IPS-18a (cell line): ENCODE measurements around the gene NEURL4.
"Not testable (repeated sequence)": the region's sequence is repeated elsewhere in the genome, so short reads cannot be mapped to it uniquely, and the experiment has no call there.

ENCODE experiments used
- H3K27ac ChIP-seq: one replicate; pipeline ENCODE4 v1.5.1; 2013; ENCODE audit warnings: low read length
- H3K27me3 ChIP-seq: one replicate; pipeline ENCODE4 v1.6.1; 2013; ENCODE audit warnings: mild to moderate bottlenecking, low read length; ENCODE audit not compliant: control insufficient read depth, insufficient read depth
- H3K36me3 ChIP-seq: one replicate; pipeline ENCODE4 v1.6.1; 2013; ENCODE audit warnings: low read depth, low read length; ENCODE audit not compliant: control insufficient read depth
- H3K4me1 ChIP-seq: one replicate; pipeline ENCODE4 v1.6.1; 2013; ENCODE audit warnings: low read depth, low read length; ENCODE audit not compliant: control insufficient read depth
- H3K4me3 ChIP-seq: one replicate; pipeline ENCODE4 v1.5.1; 2013; ENCODE audit warnings: low read length
- H3K9ac ChIP-seq: one replicate; pipeline ENCODE4 v1.6.1; 2013; ENCODE audit warnings: mild to moderate bottlenecking, low read length, moderate library complexity
- H3K9me3 ChIP-seq: one replicate; pipeline ENCODE4 v1.6.1; 2013; ENCODE audit warnings: low read depth, low read length; ENCODE audit not compliant: control insufficient read depth

The NEURL4 gene

DNA sequence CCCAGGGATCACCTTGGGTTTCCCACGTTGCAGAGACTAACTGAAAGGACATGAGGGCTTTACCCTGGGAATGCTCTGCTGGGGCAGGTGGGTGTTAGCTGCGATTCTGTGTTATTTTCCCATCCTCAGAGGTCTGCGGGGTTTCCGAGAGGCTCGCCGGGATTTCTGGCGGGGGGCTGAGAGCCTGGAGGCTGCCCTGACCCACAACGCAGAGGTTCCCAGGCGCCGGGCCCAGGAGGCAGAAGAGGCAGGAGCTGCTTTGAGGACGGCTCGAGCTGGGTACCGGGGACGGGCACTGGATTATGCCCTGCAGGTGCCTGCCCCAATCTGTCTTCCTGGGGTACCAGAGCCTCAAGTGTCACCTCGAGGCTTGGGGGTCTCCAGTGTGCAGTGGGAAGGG, 14.1 kb upstream of the NEURL4 start:
- Histone ChIP-seq H3K27ac (no peak overlapping the region), H3K36me3 (no peaks in the 10 kb centered on the region), H3K9me3 (no peaks in the 10 kb centered on the region), H3K4me3 (no peak overlapping the region), H3K27me3 (no peaks in the 10 kb centered on the region), H3K4me1 (no peaks in the 10 kb centered on the region), H3K9ac (no peak overlapping the region)

DNA sequence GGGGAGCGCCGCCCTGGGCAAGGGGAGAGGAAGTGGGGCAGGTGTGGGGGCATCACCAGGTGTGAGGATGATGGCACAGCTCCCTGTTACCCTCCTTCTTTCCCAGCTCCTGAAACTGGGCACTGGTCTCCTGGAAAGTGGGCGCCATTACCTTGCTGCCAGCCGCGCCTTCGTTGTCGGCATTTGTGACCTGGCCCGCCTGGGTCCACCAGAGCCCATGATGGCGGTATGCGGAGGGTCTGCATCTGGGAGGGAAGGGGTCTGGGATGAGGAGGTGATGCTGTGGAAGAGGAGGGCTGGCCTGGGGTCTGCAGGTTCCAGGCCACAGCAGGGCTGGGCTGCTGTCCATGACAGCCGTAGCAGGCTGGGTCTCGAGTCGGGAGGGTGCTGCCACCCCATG, 12.7 kb upstream of the NEURL4 start:
- Histone ChIP-seq H3K4me1 (peaks cover 5% of the 10 kb centered on the region), H3K9me3 (no peaks in the 10 kb centered on the region), H3K27me3 (no peaks in the 10 kb centered on the region), H3K36me3 (no peaks in the 10 kb centered on the region), H3K9ac (no peak overlapping the region), H3K4me3 (no peak overlapping the region), H3K27ac (no peak overlapping the region)

DNA sequence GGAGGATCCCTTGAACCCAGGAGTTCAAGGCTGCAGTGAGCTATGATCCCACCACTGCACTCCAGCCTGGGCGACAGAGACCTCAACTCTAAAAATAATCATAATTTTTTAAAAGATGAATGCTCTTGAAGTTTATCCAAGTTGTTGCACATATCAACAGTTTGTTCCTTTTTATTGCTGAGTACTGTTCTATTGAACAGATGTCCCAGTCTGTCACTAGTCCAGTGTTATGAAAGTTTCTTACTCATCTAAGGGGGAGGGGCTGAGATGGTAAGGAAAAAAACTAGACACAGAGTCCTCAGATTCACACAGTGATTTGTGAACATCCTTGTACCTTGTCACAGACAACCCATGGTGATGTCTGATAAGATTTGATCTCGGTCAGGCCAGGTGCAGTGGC, 11.0 kb upstream of the NEURL4 start:
- no peaks in the 10 kb centered on the region for H3K36me3 ChIP-seq
- H3K4me3 ChIP-seq = no peak overlapping the region
- no peak overlapping the region for H3K9ac ChIP-seq
- H3K4me1 ChIP-seq = peaks cover 13% of the 10 kb centered on the region
- H3K27ac ChIP-seq = no peak overlapping the region
- H3K27me3 ChIP-seq = no peaks in the 10 kb centered on the region
- H3K9me3 ChIP-seq = no peaks in the 10 kb centered on the region

DNA sequence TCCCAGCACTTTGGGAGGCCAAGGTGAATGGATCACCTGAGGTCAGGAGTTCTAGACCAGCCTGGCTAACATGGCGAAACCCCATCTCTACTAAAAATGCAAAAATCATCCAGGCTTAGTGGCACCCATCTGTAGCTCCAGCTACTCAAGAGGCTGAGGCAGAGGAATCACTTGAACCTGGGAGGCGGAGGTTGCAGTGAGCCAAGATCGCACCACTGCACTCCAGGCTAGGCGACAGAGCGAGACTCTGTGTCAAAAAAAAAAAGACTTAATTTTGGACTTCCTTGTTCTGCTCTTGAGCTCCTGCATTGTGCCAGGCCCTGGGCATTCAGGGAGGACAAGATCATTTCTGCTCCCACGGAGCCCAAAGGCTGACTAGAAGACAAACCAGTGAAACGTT, 8.5 kb upstream of the NEURL4 start:
- not testable (repeated sequence) for H3K27ac ChIP-seq, H3K9ac ChIP-seq, H3K4me3 ChIP-seq

DNA sequence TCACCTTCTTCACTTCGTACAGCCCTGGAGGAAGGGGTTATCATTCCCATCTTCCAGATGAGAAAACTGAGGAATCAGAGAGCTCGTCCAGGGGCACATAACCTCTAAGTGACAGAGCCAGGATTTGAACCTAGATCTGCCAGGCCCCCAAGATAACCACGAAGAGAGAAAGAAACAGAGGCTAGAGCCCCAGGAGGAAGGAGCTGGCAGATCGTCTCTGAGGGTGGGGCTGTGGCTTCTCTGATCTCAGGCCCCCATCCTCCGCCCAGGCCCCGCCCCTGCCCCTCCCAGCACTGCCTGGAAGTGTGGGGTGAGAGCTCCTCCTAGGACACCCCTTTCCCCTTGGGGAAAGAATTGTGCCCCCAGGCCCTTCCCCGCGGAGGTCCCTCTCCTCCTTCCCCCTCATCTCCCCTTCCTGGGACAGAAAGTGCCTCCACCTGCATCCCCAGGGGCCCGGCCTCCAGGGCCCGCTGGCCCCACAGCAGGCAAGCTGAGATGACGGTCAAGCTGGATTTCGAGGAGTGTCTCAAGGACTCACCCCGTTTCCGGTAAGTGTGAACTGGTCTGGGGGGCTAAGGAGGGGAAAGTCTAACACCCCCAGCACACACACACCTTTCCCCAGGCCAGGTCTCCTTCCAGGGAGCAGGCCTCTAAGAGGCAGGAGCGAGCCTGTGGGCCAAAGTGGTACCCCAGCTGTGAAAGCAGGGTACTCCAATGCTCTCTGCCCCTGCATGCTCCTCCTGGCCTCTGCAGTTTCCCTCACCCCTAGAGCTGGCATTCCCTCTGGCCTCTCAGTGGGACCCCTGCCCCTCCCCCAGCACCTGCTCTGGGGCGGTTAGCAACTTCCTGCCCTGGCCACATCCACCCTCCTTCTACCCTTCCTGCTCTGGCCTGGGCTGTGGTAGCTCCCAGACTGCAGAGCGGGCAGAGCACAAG, 7.4 kb upstream of the NEURL4 start, which contains the start of gene ACAP1:
TSS of gene ACAP1 (plus strand) at position 290 of the 936 bp plus-strand sequence. CDS start at position 496, 206 bp downstream.
- no peaks in the 10 kb centered on the region for H3K9me3 ChIP-seq
- H3K27ac ChIP-seq = no peak within 1 kb of the TSS
- peaks cover 13% of the 10 kb centered on the region for H3K4me1 ChIP-seq
- H3K27me3 ChIP-seq = no peaks in the 10 kb centered on the region
- peak within 1 kb of the TSS; percentile 20 for H3K4me3 ChIP-seq
- no peaks in the 10 kb centered on the region for H3K36me3 ChIP-seq
- H3K9ac ChIP-seq = peak within 1 kb of the TSS; percentile 39

More for the DNA sequence above, 8.5 kb upstream of the NEURL4 start:
- H3K36me3 ChIP-seq, H3K9me3 ChIP-seq, H3K27me3 ChIP-seq: not testable (repeated sequence)
- peaks cover 13% of the 10 kb centered on the region for H3K4me1 ChIP-seq

DNA sequence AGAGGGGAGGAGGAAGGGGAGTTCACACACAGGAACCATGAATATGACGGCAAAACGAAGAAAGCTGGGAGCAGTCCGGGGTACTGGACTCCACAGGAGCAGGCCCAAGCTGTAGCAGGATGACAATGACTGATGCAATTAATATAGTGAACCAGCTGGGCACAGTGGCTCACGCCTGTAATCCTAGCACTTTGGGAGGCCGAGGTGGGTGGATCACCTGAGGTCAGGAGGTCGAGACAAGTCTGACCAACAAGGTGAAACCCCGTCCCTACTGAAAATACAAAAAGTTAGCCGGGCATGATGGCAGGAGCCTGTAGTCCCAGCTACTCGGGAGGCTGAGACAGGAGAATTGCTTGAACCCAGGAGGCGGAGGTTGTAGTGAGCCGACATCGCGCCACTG, 6.6 kb upstream of the NEURL4 start:
- not testable (repeated sequence) for H3K27ac ChIP-seq

DNA sequence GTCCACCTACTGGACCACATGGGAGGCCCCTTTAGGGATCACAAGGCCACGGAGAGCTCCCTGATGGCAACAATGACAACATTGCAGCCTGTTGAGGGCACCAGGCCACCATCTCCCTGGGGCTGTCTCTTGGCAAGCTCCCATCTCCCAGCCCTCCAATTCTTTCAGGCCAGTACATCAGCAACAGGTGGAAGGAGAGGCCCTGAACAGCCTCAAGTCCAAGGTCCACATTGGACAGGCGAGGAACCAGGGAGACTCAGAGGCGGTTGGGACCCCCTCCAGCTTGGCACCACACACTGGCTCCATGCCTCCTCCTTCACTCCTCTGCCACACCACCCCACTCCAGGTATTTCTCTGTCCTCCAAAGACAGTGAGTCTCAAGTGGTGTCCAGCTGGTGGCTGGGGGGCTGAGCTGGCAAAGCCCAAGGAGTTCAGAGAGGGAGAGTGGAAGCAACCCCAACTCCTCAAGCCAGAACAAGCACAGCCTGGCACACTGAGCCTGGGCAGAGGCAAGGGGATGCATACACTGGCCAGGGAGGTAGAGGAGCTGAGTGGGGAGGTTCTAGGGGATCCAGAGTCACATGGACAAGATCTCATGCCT, 5.9 kb upstream of the NEURL4 start:
- Histone ChIP-seq H3K27me3 (no peaks in the 10 kb centered on the region), H3K36me3 (no peaks in the 10 kb centered on the region), H3K4me1 (peaks cover 13% of the 10 kb centered on the region), H3K9ac (no peak overlapping the region), H3K4me3 (no peak overlapping the region), H3K27ac (no peak overlapping the region), H3K9me3 (no peaks in the 10 kb centered on the region)

More for the DNA sequence above, 6.6 kb upstream of the NEURL4 start:
- H3K9me3 ChIP-seq, H3K36me3 ChIP-seq, H3K27me3 ChIP-seq, H3K9ac ChIP-seq, H3K4me3 ChIP-seq: not testable (repeated sequence)
- peaks cover 13% of the 10 kb centered on the region for H3K4me1 ChIP-seq

DNA sequence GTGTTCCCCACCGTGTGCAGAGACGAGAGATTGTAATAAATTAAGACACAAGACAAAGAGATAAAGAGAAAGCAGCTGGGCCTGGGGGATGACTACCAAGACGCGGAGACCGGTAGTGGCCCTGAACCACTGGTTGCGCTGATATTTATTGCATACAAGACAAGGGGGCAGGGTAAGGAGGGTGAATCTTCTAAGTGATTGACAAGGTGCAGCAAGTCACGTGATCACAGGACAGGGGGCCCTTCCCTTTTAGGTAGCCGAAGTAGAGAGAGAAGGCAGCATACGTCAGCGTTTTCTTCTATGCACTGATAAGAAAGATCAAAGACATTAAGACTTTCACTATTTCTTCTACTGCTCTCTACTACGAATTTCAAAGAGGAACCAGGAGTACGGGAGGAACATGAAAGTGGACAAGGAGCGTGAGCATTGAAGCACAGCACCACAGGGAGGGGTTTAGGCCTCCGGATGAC, 3.5 kb upstream of the NEURL4 start:
- peaks cover 13% of the 10 kb centered on the region for H3K4me1 ChIP-seq
- not testable (repeated sequence) for H3K27me3 ChIP-seq, H3K27ac ChIP-seq, H3K36me3 ChIP-seq, H3K4me3 ChIP-seq, H3K9ac ChIP-seq, H3K9me3 ChIP-seq

DNA sequence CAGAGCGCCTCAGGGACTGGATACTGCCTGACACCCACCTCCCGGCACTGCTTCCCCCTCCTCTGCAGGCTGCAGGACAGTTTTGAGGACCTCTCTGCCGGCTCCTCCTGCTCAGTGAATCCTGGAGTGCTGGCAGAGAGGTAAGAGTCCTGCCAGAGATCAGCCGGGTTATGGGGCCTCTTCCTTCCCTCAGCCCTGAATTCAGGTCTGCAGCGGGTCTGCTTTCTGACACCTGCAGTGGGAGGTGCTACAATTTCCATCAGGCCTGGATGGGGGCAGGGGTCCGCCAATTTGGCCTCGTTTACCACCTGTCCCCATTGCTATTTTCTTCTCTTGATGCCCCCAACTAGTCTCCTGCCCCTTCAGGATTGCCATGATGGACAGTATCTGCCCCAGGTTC, 3.0 kb upstream of the NEURL4 start:
- Histone ChIP-seq H3K9me3 (no peaks in the 10 kb centered on the region), H3K36me3 (no peaks in the 10 kb centered on the region), H3K27ac (no peak overlapping the region), H3K9ac (no peak overlapping the region), H3K4me3 (no peak overlapping the region), H3K27me3 (no peaks in the 10 kb centered on the region), H3K4me1 (peaks cover 11% of the 10 kb centered on the region)

DNA sequence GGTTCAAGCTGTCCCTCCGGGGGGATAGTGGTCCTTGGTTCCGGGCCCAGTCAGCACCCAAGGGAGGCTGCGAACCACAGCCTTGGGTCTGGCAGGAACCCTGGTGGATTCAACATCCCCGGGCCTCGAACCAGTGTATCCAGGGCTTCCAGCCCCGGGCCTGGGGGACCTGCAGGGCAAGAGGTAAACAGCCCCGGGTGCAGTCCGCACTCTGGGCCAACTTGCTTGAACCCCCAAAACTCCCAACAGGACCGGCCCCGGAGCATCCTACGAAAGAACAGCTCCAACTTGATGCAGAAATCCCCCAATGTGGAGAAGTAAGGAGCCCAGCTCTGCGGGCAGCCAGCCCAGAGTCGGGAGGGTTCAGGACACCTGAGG, 1.5 kb upstream of the NEURL4 start:
- H3K4me3 ChIP-seq = peak overlapping the region; percentile 97
- H3K9me3 ChIP-seq = no peaks in the 10 kb centered on the region
- H3K4me1 ChIP-seq = no peaks in the 10 kb centered on the region
- H3K27me3 ChIP-seq = no peaks in the 10 kb centered on the region
- peak overlapping the region; percentile 91 for H3K9ac ChIP-seq
- H3K27ac ChIP-seq = peak overlapping the region; percentile 18
- H3K36me3 ChIP-seq = peaks cover 9% of the 10 kb centered on the region

DNA sequence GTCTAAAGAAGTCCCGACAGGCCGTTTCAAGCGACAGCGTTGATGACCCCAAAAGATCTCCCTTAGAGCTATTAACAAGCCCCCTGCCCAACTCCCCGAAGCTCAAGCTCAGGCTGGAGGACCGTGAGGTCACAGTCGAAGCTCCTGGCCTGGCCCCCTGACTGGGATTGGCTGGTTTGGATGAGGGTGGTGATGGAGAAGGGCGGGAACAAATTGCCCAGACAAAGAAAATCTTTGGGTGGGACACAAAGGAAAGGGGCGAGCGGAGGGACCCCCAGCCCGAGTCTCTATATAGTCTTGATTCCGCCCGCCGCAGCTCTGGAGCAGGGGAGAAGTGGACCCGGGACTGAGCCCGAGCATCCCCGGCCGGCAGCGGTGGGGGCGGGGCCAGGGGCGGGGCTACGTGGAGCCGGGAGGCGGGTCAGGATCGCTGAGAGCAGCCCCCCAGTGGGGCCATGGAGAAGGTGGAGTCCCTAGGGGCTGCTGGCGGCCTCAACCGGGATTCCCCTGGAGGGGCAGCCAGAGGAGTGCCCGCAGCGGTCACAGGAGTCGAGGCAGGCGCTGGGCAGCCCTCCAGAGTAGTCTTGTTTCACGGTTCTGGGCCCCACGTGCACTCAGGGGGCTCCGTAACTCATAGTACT, 982 bp upstream of the NEURL4 start:
- Histone ChIP-seq H3K27me3 (no peaks in the 10 kb centered on the region), H3K4me3 (peak overlapping the region; percentile 97), H3K9ac (peak overlapping the region; percentile 91), H3K9me3 (no peaks in the 10 kb centered on the region), H3K36me3 (peaks cover 11% of the 10 kb centered on the region), H3K4me1 (no peaks in the 10 kb centered on the region), H3K27ac (peak overlapping the region; percentile 96)
